Endometrial microvascular endothelial cells (primary cell): Measurements from ENCODE around the gene STXBP1. TPM values are rescaled to one million over a fixed set of nuclear protein-coding genes. Genes with fewer than 3 reads are reported as not detected.

ENCODE experiments used
- total RNA-seq: library from RNA; depleted of rRNA; stranded (reverse); fragments of >200 nt; gene quantifications from one replicate; pipeline ENCODE4 v1.2.3, GENCODE V29; 2015; ENCODE audit errors: inconsistent ontology term

Gene STXBP1
- total RNA-seq, 1 donor from 2014 or later, result 15.6 TPM

Other genes starting within 250 kb of the STXBP1 start
- 19.8 TPM for gene SLC2A8, start 215.1 kb upstream of the STXBP1 start, total RNA-seq
- gene ZNF79, start 187.9 kb upstream of the STXBP1 start, total RNA-seq, result 6.9 TPM
- gene RPL12, start 160.9 kb upstream of the STXBP1 start, total RNA-seq, result 2,128 TPM
- gene LRSAM1, start 160.8 kb upstream of the STXBP1 start, total RNA-seq, result 20.3 TPM
- gene CFAP157, start 94.7 kb downstream of the STXBP1 start, total RNA-seq, result not detected
- gene PTRH1, start 103.4 kb downstream of the STXBP1 start, total RNA-seq, result 59.7 TPM
- gene TTC16, start 103.8 kb downstream of the STXBP1 start, total RNA-seq, result not detected
- 26.4 TPM for gene TOR2A, start 123.0 kb downstream of the STXBP1 start, total RNA-seq
- gene SH2D3C, start 166.4 kb downstream of the STXBP1 start, total RNA-seq, result 70.3 TPM
- gene CDK9, start 173.8 kb downstream of the STXBP1 start, total RNA-seq, result 118 TPM
- gene FPGS, start 190.6 kb downstream of the STXBP1 start, total RNA-seq, result 52.2 TPM
- 436 TPM for gene ENG, start 242.4 kb downstream of the STXBP1 start, total RNA-seq